HG03571 (cell line): ENCODE data around the gene SLC38A1.
"Not testable (repeated sequence)": the region's sequence is repeated elsewhere in the genome, so short reads cannot be mapped to it uniquely, and the experiment has no call there.

Experiments
- ATAC-seq: cut with Tn5 transposase; IDR thresholded peaks from one replicate; pipeline ENCODE4 v1.9.1; 2021; ENCODE audit not compliant: unreplicated experiment

SLC38A1 gene

DNA sequence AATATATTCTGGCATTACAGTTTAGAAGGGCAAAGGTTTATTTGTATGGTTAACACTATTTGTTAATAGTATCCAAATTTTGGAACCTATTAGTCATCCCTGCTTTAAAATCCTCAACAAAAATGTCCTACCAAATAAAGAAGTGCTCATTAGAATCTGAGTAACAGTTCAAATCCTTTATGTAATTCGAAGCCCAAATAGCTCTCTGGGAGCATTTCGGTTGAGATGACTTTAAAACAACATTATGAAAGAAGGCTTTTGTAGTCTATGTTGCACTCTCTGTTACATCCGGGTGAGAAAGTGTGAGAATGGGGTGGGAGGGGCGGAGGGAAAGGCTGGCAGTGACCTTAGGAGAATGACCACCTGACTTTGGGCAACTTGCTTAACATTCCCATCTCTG lies 59.7 kb downstream of the SLC38A1 start:
- no peak for ATAC-seq

DNA sequence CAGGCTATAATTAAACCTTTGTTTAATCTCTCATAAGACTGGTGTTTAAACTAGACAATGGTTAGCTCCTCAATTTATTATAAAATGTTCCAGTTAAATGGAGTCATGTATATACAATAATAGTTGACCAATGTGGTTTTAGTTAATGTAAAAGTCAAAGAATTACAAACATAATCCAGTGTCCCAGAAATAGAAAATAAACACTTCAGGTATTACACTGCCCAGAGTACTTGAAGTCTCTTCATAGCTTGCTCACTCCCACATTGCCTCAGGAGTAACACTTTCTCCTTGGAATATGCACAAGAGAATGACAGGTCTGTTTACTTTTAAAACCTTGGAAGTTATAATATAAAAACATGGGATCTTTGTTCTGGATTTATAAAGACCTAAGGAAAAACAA lies 60.5 kb downstream of the SLC38A1 start:
- ATAC-seq, result no peak

DNA sequence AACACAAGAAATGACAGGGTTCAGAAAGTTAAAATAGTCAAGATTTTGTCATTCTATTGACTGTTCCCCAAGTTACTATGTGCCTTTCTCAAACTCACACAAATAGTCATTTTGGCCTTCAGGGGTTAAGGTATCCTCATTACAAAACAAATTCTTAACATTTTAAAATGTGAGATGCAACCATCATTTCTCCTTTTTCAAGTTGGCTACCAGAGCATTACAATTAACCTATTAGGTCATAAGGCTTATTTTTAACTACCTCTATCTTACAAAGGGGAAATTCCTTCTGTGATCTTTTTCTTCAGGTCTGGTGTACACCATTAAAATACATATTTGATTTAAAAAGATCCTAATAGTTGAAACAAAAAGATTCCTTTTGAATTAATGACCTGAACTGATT lies 61.2 kb downstream of the SLC38A1 start:
- no peak for ATAC-seq

DNA sequence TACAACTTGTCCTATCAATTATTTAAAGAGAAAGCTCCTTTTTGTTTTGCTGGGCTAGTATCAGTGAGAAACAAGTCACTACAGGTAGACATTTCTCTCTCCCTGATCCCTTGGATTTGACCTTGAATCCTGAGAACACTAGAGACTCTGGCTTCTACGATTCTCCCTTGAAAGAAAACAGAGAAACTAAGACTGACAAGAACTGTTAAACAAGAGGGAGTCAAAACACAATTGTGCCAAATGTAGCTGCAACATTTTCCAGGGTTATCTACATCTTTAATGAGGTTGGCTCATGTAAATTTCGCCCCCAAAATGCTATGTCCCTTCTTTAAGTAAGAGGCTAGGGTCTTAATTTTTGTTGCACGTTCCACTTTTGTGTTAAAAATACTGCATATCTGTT lies 62.4 kb downstream of the SLC38A1 start:
- ATAC-seq, result no peak

DNA sequence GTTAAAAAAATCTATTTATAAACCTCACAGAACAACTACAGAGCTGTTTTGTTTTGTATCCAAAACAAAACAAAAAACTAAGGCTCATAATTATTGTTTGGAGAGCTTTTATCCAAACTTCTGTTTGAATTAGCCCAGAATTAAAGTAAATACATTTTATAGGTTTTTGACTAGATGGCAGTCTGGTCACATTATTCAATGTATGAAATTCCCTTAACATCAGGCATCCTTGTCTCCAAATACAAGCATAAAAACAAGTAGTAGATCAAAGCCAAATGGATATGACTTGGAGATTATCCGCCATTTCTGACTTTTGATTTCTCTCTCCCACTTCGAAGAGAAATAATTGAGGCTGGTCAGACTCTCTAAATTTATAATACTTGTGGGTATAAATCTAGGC lies 63.5 kb downstream of the SLC38A1 start:
- no peak for ATAC-seq

DNA sequence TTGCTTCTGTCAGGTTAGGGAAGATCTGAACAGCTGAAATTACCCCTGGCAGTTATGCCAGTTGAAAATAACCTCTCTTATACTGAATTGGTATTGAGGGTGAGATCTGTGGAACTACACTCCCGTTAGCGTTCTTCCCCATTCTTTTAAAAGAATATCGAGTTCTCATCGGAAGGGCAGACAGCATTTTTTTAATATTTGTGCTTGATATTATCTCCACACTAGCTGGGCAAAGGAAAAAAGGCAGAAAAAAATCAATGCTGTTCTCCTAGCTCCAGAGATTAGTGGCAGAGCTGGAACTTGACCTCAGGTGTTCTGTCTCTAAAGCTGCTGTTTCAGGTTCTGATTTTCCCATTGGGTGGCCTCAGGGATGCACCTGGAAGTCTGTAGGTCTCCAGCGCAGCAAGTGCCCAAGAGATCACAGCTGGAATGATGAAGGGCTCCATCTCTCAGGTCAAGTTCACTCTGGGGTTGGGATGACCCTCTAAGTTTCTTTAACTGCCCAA lies 67.5 kb downstream of the SLC38A1 start:
- no peak for ATAC-seq

DNA sequence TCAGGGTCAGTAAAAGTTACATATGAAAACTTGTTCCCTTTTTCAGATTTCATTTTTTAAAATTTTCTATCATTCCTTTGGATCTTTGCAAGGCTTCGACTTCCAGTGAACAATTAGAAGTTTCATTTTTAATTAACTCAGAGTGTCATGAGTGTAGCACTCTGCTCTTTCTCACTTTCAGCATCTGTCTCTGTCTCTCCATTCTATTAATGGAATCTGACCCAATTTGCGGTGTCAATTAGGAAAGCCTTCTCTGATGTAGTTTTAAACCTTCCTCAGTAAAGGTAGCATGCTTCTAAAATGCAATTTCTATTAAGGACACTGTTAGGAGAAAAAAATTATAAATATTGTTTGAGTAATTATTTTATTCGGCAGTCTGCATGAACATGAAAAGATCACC lies 68.3 kb downstream of the SLC38A1 start:
- ATAC-seq, result no peak

DNA sequence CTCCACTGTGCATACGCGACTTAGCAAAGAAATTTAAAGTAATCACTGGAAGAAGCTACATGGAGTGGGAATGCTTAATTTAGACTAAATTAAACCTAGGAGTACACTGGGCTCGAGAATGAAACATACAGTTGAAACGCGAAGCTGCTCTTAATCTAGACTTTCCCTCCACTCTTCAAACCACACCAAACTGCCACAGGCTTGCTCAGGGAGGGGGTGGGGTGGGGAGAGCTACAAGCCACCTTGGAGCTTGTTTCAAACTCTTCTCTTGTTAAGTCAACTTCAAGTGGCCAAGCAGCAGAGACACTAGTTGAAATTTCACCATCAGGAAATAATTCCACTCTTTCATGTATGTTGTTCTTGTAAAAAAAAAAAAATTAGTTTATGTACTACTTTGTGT lies 69.9 kb downstream of the SLC38A1 start:
- ATAC-seq, result no peak

DNA sequence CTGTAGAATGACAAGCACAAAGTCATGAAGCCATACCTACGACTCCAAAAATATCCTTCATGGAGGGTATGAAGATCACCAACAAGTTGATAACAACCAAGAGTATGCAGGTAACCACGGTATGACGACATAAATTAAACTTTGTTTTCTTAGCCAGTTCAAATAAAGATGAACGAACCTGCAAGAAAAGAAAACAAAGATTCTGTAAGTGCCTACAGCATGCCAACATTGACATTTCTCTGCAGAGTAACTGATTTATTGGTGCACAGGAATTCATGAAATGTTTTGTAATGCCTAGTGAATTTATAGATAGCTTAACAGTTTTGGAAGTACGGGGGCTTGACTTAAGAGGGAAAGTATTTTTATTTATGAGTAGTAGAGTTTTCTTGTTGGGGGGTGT lies 71.0 kb downstream of the SLC38A1 start:
- no peak for ATAC-seq

DNA sequence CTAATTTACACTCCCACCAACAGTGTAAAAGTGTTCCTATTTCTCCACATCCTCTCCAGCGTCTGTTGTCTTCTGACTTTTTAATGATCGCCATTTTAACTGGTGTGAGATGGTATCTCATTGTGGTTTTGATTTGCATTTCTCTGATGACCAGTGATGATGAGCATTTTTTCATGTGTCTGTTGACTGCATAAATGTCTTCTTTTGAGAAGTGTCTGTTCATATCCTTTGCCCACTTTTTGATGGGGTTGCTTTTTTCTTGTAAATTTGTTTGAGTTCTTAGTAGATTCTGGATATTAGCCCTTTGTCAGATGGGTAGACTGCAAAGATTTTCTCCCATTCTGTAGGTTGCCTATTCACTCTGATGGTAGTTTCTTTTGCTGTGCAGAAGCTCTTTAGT lies 78.3 kb downstream of the SLC38A1 start:
- not testable (repeated sequence) for ATAC-seq

DNA sequence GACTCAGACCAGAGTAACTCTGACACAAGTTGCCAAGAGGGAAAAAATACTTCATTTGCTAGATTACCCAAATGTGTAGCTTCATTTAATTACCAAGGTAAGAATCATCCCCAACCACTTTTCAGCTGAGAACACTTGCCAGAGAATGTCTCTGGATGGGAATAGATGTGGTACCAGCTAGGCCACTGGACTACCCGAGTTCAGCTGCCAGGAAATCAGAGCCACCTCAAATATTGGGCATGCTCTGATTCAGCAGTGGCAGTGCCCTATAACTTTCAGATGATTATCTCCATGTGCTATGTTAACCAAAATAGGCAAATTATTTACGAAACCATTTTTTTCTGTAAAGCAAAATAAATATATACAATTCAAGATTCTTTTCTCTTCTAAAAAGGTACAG lies 80.7 kb downstream of the SLC38A1 start:
- ATAC-seq, result no peak

DNA sequence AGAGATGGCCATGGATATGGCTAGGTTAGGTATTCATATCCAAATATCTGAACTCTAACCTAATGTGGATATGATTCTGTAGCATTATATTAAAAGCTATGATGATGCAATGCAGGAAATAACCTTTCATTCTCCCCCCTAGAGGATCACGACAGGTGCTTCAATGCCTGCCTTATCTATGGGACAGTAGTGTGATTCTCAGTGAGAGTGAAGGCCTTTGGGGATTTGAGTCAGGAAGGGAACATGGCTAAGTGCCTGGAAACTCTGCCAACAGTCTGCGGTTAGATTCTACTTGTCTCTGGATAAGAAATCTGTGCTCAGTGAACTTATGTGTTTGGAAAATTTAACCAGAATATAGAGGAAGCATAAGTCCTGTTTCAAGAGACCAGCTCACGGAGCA lies 81.8 kb downstream of the SLC38A1 start:
- no peak for ATAC-seq

DNA sequence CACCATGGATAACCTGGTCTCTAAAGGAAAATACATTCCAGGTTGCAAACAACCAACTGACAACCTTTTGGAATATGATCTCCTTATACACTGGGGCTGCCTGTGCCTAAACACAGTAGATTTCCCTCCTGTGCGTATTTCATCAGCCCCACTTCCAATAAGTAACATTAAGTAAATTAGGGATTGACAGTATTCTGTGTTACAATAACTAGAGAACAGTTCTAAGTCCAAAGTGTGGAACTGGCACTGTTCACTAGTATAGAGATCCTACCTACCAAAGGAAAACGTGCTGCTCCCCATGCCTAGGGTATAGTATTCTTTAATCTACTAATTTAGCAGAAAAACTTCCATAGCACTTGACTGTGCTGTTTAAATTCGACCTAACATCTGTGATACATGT lies 82.8 kb downstream of the SLC38A1 start:
- ATAC-seq, result no peak

DNA sequence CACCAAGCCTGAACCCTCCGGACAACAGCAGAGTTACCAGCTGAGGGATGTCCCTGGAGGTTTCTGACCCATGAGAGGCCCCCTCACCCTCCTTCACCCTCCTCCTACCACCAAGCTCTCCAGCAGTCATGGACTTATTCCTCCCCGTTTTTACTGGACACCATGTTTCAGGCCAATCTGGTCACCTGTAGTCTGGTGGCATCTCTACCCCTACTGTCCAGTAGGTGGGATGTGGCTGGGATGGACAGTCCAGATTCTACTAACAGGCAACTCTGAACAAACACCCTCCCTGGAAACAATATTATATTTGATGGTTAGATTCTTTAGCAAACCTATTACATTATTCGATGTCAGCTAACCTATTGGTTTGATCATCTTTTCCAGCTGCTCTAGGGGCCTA lies 83.2 kb downstream of the SLC38A1 start:
- no peak for ATAC-seq

DNA sequence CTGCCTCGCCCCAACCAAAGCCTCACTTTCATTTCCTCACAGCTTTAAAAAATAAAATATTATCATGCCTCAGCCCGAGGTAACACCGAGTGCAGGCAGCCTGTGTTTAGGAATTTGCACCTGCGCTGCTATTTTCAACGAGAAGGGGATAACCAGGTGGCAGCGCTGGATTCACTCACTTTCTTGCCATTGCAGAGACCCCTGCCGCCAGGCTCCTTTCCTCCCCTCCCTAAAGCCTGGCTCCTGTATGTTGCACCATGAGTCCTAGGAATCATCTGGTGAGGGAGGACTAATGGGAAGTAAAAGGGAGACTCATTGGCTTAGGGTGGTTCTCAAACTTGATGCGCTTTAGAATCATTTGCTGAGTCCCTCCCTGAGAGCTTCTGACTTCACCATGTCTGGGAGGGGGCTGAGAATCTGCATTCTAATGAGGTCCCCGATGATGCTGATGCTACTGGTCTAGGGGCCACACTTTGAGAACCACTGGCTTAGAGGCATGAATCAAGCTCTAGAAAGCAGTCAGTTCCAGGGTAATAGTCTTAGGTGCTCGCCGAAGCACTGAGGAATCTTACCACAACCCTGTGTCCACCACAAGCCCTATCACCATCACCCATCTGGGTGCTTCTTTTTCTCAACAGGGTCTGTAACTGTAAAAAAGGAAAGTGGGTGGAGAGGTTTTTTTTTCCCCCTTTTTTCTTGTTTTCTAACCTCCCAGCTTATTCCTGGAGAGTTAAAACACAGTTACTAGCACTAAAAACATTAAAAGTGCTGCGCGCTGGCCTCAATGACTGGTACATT lies 83.8 kb downstream of the SLC38A1 start:
- ATAC-seq, result no peak

DNA sequence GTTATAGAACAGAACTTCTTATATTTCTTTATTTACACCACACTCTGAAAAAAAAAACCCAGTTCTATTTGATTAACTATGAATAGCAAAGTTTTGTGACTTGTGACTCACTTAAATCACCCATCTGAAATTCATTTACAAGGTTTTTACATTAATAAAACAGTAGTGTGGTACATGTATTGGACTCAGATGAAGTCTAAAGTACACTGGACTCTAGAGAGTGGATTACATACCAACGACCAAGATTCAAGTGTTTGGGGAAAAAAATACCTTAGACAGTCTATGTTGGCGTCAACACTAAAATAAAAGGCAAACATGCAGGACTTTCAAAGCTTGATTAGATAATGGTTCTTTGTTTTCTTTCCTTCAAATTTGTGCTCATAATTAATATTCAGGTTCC lies 85.7 kb downstream of the SLC38A1 start:
- ATAC-seq, result no peak

DNA sequence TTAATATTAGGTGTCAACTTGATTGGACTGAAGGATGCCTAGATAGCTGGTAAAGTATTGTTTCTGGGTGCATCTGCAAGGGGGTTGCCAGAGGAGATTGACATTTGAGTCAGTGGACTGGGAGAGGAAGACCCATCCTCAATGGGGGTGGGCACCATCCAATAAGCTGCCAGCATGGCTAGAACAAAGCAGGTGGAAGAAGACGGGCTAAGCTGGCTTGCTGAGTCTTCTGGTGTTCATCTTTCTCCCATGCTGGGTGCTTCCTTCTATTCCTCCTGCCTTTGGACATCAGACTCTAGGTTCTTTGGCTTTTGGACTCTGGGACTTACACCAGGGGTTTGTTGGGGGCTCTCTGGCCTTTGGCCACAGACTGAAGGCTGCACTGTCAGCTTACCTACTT lies 87.4 kb downstream of the SLC38A1 start:
- ATAC-seq, result no peak

DNA sequence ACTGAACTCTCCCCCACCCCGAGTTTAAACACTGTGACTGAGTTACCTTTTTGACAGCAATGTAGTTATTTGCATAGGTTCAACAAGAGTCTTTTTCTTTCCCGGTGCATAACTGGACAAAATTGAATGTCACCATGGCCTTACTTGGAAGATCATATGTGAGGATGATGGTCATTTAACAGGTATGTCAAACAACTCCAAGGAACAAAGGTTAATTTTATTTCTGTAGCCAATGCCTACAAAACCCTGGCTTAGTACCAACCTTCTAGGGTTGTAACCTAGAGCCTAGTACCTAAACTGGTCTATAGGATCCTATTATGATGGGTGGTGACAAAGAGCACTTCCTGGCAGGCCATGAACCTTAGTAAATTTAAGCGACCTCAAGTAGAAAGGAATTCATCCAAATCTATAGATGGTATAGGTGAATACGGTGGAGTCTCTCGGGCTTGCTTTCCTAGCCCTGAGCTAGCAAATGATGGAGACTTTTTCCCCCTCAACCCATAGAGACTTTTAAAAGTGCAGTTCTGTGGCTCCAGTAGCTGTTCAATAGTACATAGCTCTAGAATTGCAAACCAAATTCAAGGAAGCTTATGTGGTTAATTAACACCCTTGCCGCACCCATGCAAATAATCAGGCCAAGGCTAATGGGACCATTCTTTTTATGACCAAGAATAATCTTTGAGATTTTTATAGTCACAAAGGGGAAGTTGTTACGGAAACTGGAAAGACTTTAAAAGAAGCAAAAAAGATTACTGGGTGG lies 89.0 kb downstream of the SLC38A1 start:
- peak; percentile 54 for ATAC-seq

DNA sequence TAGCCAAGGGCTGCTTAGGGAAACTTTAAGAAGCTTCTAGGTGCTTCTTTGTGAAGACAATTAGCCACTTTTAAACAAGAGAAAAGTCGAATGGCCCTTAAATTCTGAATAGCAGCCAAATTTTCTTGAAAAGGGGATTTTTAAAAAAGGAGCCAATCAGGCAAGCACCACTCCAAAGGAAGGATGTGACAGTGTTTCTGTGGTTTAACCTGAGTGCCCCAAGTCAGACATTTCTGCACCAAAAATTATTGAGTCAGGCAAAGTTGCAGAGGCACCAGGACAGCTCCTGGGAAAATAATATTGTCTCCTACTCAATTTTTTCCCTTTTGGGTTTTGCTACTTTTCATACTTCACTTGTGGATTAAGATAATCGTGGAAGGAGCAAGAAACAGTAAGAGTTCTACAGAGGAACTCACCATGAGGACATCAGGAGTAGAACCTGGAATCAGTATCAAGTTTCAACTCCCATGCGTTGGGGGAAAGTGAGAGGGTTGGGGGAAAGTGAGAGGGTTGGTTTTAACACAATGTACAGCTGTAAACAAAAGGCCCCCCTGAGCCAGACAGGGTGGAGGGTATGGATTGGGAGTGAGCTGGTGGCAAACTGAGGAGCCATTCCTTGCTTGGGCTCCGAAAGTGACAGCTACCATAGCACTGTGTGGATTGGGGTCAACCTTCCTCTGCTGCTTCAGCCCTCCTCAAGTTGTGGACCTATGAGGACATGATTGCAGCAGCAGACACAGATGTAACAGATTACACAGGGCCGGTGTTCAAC lies 90.8 kb downstream of the SLC38A1 start:
- ATAC-seq, result no peak

DNA sequence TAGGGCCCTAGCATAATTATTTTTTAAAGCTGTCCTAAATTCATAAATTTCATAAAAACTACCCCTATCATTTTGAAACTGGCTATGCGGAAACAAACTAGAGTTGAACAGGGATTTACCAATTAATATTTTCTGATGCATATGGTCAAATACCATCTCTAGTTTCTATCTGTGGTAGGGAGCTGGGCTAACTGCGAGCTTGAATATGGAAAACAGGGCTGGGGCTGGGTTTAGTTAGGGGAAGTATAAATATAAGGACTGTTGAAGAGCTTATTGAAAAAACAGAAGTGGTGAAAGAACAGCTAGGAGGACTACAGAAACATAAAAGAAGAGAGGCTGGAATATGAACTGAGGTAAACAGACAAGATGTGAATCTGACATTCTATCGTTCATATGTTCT lies 91.8 kb downstream of the SLC38A1 start:
- ATAC-seq, result no peak

DNA sequence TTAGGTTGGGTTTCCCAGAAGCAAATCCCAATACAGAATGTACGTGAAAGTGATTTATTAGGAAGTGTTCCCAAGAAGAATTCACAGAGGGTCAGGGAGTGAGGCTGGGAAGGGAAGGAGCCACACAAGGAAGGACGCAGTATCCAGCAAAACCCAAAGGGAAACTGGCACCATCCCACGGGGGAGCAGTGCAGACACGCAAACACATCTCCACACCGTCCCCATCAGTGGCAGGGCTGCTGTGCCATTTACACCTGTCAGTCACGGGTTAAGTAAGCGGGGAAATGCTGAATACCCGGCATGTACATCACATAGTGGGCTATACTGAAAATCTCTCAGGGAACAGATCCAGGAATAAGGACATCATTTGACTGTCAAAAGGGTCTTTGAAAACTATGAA lies 93.9 kb downstream of the SLC38A1 start:
- no peak for ATAC-seq
